HuH-7.5 (cell line): Measurements from ENCODE around the gene GEMIN7.
A peak's percentile ranks its signal among the peaks of the same experiment; 100 is the strongest.

ENCODE experiments used
- DNase-seq: peaks from one replicate; pipeline ENCODE4 v3.0.0; 2011; ENCODE audit warnings: low spot score

The GEMIN7 gene

GRCh38 chr19:45090034-45090433 lies 11.0 kb downstream of the GEMIN7 start:
- no peak for DNase-seq

GRCh38 chr19:45090606-45091005 lies 11.5 kb downstream of the GEMIN7 start:
- no peak for DNase-seq

- DNase-seq: peak; percentile 97
These were observed 12.2 kb downstream of the GEMIN7 start for GRCh38 chr19:45091031-45091923.

- DNase-seq: peak; percentile 98
These were observed 14.0 kb downstream of the GEMIN7 start, which contains the start of gene PPP1R37 for GRCh38 chr19:45092747-45093678. Gene PPP1R37 (plus strand): TSS chr19:45093179. CDS start chr19:45093326, 147 bp downstream.

GRCh38 chr19:45094137-45094536 lies 15.1 kb downstream of the GEMIN7 start:
- no peak for DNase-seq

- DNase-seq: no peak
These were observed 15.6 kb downstream of the GEMIN7 start for GRCh38 chr19:45094707-45095106.

GRCh38 chr19:45095496-45096413 lies 16.7 kb downstream of the GEMIN7 start:
- no peak for DNase-seq

GRCh38 chr19:45096700-45097099 lies 17.6 kb downstream of the GEMIN7 start:
- DNase-seq: no peak

GRCh38 chr19:45097450-45097775 lies 18.4 kb downstream of the GEMIN7 start:
- DNase-seq: no peak

- peak; percentile 60 for DNase-seq
These were observed 18.9 kb downstream of the GEMIN7 start for GRCh38 chr19:45097776-45098520.

GRCh38 chr19:45098521-45099466 lies 19.7 kb downstream of the GEMIN7 start:
- no peak for DNase-seq

GRCh38 chr19:45099467-45100191 lies 20.6 kb downstream of the GEMIN7 start:
- DNase-seq: no peak

- DNase-seq: no peak
These were observed 21.1 kb downstream of the GEMIN7 start for GRCh38 chr19:45100201-45100600.

GRCh38 chr19:45100846-45101252 lies 21.8 kb downstream of the GEMIN7 start:
- DNase-seq: no peak

- no peak for DNase-seq
These were observed 22.7 kb downstream of the GEMIN7 start for GRCh38 chr19:45101806-45102205.

- no peak for DNase-seq
These were observed 23.4 kb downstream of the GEMIN7 start for GRCh38 chr19:45102481-45102880.

- DNase-seq: no peak
These were observed 24.1 kb downstream of the GEMIN7 start for GRCh38 chr19:45103156-45103507.

GRCh38 chr19:45103508-45104319 lies 24.7 kb downstream of the GEMIN7 start:
- no peak for DNase-seq
